Testis (tissue), 2 donors: ENCODE data around the gene ATP13A4.

Experiments used
- POLR2A ChIP-seq: fragments of 450-650 bp; IDR thresholded peaks from one replicate; pipeline ENCODE4 v1.6.1; 2017; ENCODE audit warnings: antibody characterized with exemption, mild to moderate bottlenecking, moderate library complexity
- TF ChIP-seq, protein P1 (sequence below), 3 experiments: fragments of 450-650 bp in 2 of 3; fragments of 200-600 bp in 1 of 3; sonication (generic) in 1 of 3; IDR thresholded peaks; one replicate each; pipeline ENCODE4 v1.5.1; 2016 to 2019; ENCODE audit warnings: antibody characterized with exemption in 3 of 3, mild to moderate bottlenecking in 2 of 3, moderate library complexity in 1 of 3

DNA sequence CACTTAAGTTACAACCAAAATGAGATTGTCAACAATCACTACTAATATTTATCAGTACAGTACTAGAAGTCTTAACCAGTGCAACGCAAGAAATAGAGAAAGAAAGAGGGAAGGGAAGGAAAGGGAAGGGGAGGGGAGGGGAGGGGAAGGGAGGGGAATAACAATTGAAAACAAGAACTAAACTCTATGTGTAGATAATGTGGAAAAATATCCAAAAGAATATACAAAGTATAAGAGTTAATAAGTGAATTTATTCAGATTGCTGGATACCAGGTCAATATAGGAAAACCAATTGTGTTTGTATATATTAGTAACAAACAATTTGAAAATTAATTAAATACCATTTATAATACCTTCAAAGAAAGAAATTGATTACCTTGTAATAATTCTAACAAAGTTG lies 186.8 kb downstream of the ATP13A4 start:
- TF ChIP-seq, protein P1, sequence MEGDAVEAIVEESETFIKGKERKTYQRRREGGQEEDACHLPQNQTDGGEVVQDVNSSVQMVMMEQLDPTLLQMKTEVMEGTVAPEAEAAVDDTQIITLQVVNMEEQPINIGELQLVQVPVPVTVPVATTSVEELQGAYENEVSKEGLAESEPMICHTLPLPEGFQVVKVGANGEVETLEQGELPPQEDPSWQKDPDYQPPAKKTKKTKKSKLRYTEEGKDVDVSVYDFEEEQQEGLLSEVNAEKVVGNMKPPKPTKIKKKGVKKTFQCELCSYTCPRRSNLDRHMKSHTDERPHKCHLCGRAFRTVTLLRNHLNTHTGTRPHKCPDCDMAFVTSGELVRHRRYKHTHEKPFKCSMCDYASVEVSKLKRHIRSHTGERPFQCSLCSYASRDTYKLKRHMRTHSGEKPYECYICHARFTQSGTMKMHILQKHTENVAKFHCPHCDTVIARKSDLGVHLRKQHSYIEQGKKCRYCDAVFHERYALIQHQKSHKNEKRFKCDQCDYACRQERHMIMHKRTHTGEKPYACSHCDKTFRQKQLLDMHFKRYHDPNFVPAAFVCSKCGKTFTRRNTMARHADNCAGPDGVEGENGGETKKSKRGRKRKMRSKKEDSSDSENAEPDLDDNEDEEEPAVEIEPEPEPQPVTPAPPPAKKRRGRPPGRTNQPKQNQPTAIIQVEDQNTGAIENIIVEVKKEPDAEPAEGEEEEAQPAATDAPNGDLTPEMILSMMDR (IDR thresholded peaks at IDR 0.05): no peak
- TF ChIP-seq POLR2A: no peak
